Raji (cell line): ENCODE data around the gene RAD51B.

Experiments
- POLR2A ChIP-seq: IDR thresholded peaks from 2 replicates; pipeline ENCODE4 v1.6.1; 2011; ENCODE audit warnings: low read depth, low read length, control low read depth; ENCODE audit not compliant: insufficient read depth

RAD51B gene

GRCh38 chr14:68695856-68696255, 876.3 kb downstream of the RAD51B start:
- TF ChIP-seq POLR2A, result no peak

GRCh38 chr14:68696266-68696665, 876.7 kb downstream of the RAD51B start:
- TF ChIP-seq POLR2A, result no peak

- TF ChIP-seq POLR2A, result no peak
These were observed 877.3 kb downstream of the RAD51B start for GRCh38 chr14:68696721-68697495.

GRCh38 chr14:68701001-68701741, 881.6 kb downstream of the RAD51B start:
- TF ChIP-seq POLR2A, result no peak

GRCh38 chr14:68702135-68702534, 882.6 kb downstream of the RAD51B start:
- no peak for TF ChIP-seq POLR2A

- TF ChIP-seq POLR2A, result no peak
These were observed 883.0 kb downstream of the RAD51B start for GRCh38 chr14:68702578-68702977.

GRCh38 chr14:68703093-68703492, 883.5 kb downstream of the RAD51B start:
- no peak for TF ChIP-seq POLR2A

GRCh38 chr14:68704736-68705720, 885.4 kb downstream of the RAD51B start:
- TF ChIP-seq POLR2A, result no peak

- TF ChIP-seq POLR2A, result no peak
These were observed 886.2 kb downstream of the RAD51B start for GRCh38 chr14:68705741-68706283.

GRCh38 chr14:68707482-68707881, 887.9 kb downstream of the RAD51B start:
- TF ChIP-seq POLR2A, result no peak

GRCh38 chr14:68708343-68708742, 888.8 kb downstream of the RAD51B start:
- TF ChIP-seq POLR2A, result no peak

GRCh38 chr14:68709007-68709406, 889.4 kb downstream of the RAD51B start:
- no peak for TF ChIP-seq POLR2A

GRCh38 chr14:68710776-68711175, 891.2 kb downstream of the RAD51B start:
- TF ChIP-seq POLR2A, result no peak

- no peak for TF ChIP-seq POLR2A
These were observed 892.2 kb downstream of the RAD51B start for GRCh38 chr14:68711561-68712309.

- TF ChIP-seq POLR2A, result no peak
These were observed 893.3 kb downstream of the RAD51B start for GRCh38 chr14:68712703-68713370.
